ENCODE results near the gene RB1.

DNA sequence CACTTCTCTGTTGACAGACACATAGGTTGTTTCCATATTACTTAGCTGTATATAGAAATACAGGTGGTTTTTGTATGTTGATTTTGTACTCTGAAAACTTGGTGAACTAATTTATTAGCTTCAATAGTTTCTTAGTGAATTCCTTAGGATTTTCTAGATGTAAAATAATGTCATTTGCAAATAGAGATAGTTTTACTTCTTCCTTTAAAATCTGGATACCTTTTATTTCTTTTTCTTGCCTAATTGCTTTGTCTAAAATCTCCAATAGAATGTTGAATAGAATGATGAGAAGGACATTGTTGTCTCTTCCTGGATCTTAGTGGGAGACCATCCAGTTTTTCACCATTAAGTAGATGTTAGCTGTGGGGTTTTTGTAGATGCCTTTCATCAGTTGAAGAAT is 18.7 kb downstream of the RB1 start:
- TF ChIP-seq, protein P1, sequence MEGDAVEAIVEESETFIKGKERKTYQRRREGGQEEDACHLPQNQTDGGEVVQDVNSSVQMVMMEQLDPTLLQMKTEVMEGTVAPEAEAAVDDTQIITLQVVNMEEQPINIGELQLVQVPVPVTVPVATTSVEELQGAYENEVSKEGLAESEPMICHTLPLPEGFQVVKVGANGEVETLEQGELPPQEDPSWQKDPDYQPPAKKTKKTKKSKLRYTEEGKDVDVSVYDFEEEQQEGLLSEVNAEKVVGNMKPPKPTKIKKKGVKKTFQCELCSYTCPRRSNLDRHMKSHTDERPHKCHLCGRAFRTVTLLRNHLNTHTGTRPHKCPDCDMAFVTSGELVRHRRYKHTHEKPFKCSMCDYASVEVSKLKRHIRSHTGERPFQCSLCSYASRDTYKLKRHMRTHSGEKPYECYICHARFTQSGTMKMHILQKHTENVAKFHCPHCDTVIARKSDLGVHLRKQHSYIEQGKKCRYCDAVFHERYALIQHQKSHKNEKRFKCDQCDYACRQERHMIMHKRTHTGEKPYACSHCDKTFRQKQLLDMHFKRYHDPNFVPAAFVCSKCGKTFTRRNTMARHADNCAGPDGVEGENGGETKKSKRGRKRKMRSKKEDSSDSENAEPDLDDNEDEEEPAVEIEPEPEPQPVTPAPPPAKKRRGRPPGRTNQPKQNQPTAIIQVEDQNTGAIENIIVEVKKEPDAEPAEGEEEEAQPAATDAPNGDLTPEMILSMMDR (IDR thresholded peaks at IDR 0.05; ENCODE audit: extremely low read depth in 1 of 2, insufficient read depth in 1 of 2, low read depth in 1 of 2, low read length in 2 of 2): no peak
- TF ChIP-seq, protein P2, sequence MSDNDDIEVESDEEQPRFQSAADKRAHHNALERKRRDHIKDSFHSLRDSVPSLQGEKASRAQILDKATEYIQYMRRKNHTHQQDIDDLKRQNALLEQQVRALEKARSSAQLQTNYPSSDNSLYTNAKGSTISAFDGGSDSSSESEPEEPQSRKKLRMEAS (IDR thresholded peaks at IDR 0.05; ENCODE audit: insufficient read depth, insufficient read length): no peak
- no peak for TF ChIP-seq POLR2AphosphoS5 (IDR thresholded peaks at IDR 0.05; ENCODE audit: insufficient read depth, low read depth, low read length)
- no peak for TF ChIP-seq EZH2 (IDR thresholded peaks at IDR 0.05; ENCODE audit: borderline replicate concordance, low read depth, low read length, severe bottlenecking)
- TF ChIP-seq POLR2A (IDR thresholded peaks at IDR 0.05; ENCODE audit: low read depth, low read length): no peak
- TF ChIP-seq MYC (IDR thresholded peaks at IDR 0.05; ENCODE audit: low read depth, low read length): no peak
- no peak for TF ChIP-seq JUN (IDR thresholded peaks at IDR 0.05; ENCODE audit: borderline replicate concordance, insufficient read depth, insufficient read length, low read depth)

Data from endothelial cell of umbilical vein (primary cell).